PC-3 (cell line): ENCODE data around the gene ITGAL. TPM values are rescaled to one million over a fixed set of nuclear protein-coding genes. Genes with fewer than 3 reads are reported as not detected.
"Not testable (repeated sequence)": the region's sequence is repeated elsewhere in the genome, so short reads cannot be mapped to it uniquely, and the experiment has no call there.

Experiments used
- ATAC-seq: fragments of 200-7000 bp; cut with Tn5 transposase; 2 replicates; pipeline ENCODE4 v1.9.1; 2020; ENCODE audit warnings: mild to moderate bottlenecking, moderate library complexity
- BruUV-seq: library from RNA; stranded (reverse); fragments of 400-500 nt; replicated peaks from 2 replicates; lab custom pipeline; 2021; lab: Mats Ljungman, UMichigan
- CTCF ChIA-PET: fragments of 300-600 bp; sonication (Branson Sonifier 250); formaldehyde crosslinking; loops from one replicate; lab custom pipeline; 2022; ENCODE audit warnings: antibody characterized with exemption; lab: Charles Lee
- POLR2A ChIA-PET: fragments of 300-600 bp; sonication (Branson Sonifier 250); formaldehyde crosslinking; loops from one replicate; lab custom pipeline; 2022; ENCODE audit warnings: antibody characterized with exemption; ENCODE audit not compliant: unreplicated experiment; lab: Charles Lee
- DNase-seq: peaks from one replicate; pipeline ENCODE4 v3.0.0-alpha.2; 2015
- H2AFZ ChIP-seq: fragments of 300-600 bp; sonication (generic); 2 replicates; pipeline ENCODE4 v1.6.0; 2016; ENCODE audit warnings: antibody characterized with exemption, low read length
- H3F3A ChIP-seq: fragments of 300-600 bp; sonication (generic); one replicate; pipeline ENCODE4 v1.6.0; 2017; ENCODE audit warnings: antibody characterized with exemption, low read length, control low read depth, mild to moderate bottlenecking; ENCODE audit not compliant: unreplicated experiment
- H3K27ac ChIP-seq: fragments of 300-600 bp; sonication (generic); 2 replicates; pipeline ENCODE4 v1.5.1; 2016; ENCODE audit warnings: mild to moderate bottlenecking, low read length
- H3K27me3 ChIP-seq: fragments of 300-600 bp; sonication (generic); 2 replicates; pipeline ENCODE4 v1.6.1; 2016; ENCODE audit warnings: low read length, mixed read lengths
- H3K36me3 ChIP-seq: fragments of 300-600 bp; sonication (generic); 2 replicates; pipeline ENCODE4 v1.6.1; 2016; ENCODE audit warnings: low read depth, mixed run types, low read length, mixed read lengths
- H3K4me1 ChIP-seq: fragments of 300-600 bp; sonication (generic); 2 replicates; pipeline ENCODE4 v1.5.1; 2016; ENCODE audit warnings: low read length; ENCODE audit not compliant: insufficient read depth
- H3K4me2 ChIP-seq: fragments of 300-600 bp; sonication (generic); 2 replicates; pipeline ENCODE4 v1.6.0; 2016; ENCODE audit warnings: low read length
- H3K4me3 ChIP-seq: fragments of 300-600 bp; sonication (generic); 2 replicates; pipeline ENCODE4 v1.5.1; 2016; ENCODE audit warnings: mild to moderate bottlenecking, low read length, mixed read lengths
- H3K79me2 ChIP-seq: fragments of 300-600 bp; sonication (generic); 2 replicates; pipeline ENCODE4 v1.6.1; 2017; ENCODE audit warnings: low read length, mixed read lengths
- H3K9ac ChIP-seq: fragments of 300-600 bp; sonication (generic); 2 replicates; pipeline ENCODE4 v1.6.0; 2016; ENCODE audit warnings: mild to moderate bottlenecking, low read length
- H3K9me2 ChIP-seq: fragments of 300-600 bp; sonication (generic); replicated peaks from 2 replicates; pipeline ENCODE4 v1.6.1; 2016; ENCODE audit warnings: mixed run types, low read length, mixed read lengths
- H3K9me3 ChIP-seq: fragments of 300-600 bp; sonication (generic); 2 replicates; pipeline ENCODE4 v1.6.1; 2016; ENCODE audit warnings: low read length, mixed read lengths
- H4K20me1 ChIP-seq: fragments of 300-600 bp; sonication (generic); 2 replicates; pipeline ENCODE4 v1.6.1; 2016; ENCODE audit warnings: low read length, mixed read lengths
- CTCF ChIP-seq: fragments of 300-600 bp; sonication (generic); conservative IDR thresholded peaks from 2 replicates; pipeline ENCODE4 v1.5.1; 2017; ENCODE audit warnings: antibody characterized with exemption, low read depth, mild to moderate bottlenecking, low read length
- EZH2 ChIP-seq: fragments of 300-600 bp; sonication (generic); IDR thresholded peaks from one replicate; pipeline ENCODE4 v1.6.1; 2017; ENCODE audit warnings: antibody characterized with exemption, mild to moderate bottlenecking, low read length; ENCODE audit not compliant: unreplicated experiment
- EZH2phosphoT487 ChIP-seq: fragments of 300-600 bp; sonication (generic); IDR thresholded peaks from 2 replicates; pipeline ENCODE4 v1.6.1; 2018; ENCODE audit warnings: mild to moderate bottlenecking, antibody characterized with exemption, low read length, borderline replicate concordance
- intact Hi-C: fragments of 100-400 bp; cut with micrococcal nuclease; formaldehyde crosslinking; loops from 2 replicates; pipeline ENCODE4 v1.9.0; 2023
- total RNA-seq: library from RNA; depleted of rRNA; stranded (reverse); fragments of >200 nt; gene quantifications from 2 replicates; pipeline ENCODE4 v1.2.3, GENCODE V29; 2014

Gene ITGAL
- total RNA-seq, 1 experiment from 2014 or later = not detected

- Histone ChIP-seq H3K36me3 (no peaks in the 10 kb centered on the region), H3K4me1 (peaks cover 11% of the 10 kb centered on the region), H3K27me3 (no peaks in the 10 kb centered on the region), H3K9ac (no peak overlapping the region), H3K4me2 (no peak overlapping the region), H3K27ac (no peak overlapping the region), H3F3A (no peaks in the 10 kb centered on the region), H3K79me2 (peaks cover 15% of the 10 kb centered on the region), H3K9me2 (no peaks in the 10 kb centered on the region), H2AFZ (no peak overlapping the region), H3K4me3 (no peak overlapping the region), H4K20me1 (no peaks in the 10 kb centered on the region), H3K9me3 (no peaks in the 10 kb centered on the region)
- ChIA-PET POLR2A (no interaction called here), CTCF (no interaction called here)
- TF ChIP-seq CTCF (no peak), EZH2phosphoT487 (no peak), EZH2 (no peak)
- ATAC-seq (no peak), DNase-seq (no peak)
- no TSS peak for BruUV-seq
- intact Hi-C loops = no loop called here
Measured at GRCh38 chr16:30539000-30539964, 66.7 kb downstream of the ITGAL start.

DNA sequence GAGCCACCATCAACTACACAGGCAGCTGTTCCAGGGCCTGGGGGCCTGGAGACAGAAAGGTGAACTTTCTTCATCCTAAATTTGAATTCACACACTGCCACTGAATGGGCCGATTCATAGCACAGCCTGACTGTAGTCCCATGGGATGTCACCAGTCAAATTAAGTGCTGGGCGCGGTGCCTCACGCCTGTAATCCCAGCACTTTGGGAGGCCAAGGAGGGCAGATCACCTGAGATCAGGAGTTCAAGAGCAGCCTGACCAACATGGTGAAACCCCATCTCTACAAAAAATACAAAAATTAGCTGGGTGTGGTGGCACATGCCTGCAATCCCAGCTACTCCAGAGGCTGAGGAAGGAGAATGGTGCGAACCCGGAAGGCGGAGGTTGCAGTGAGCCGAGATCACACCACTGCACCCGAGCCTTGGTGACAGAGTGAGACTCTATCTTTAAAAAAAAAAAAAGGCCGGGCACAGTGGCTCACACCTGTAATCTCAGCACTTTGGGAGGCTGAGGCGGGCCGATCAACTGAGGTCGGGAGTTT, 67.5 kb downstream of the ITGAL start:
- DNase-seq, H3K9me2 ChIP-seq, H4K20me1 ChIP-seq, H3K27me3 ChIP-seq, POLR2A ChIA-PET, H3F3A ChIP-seq, CTCF ChIA-PET, H3K9ac ChIP-seq, H2AFZ ChIP-seq, H3K4me3 ChIP-seq, H3K9me3 ChIP-seq, H3K4me2 ChIP-seq, H3K27ac ChIP-seq, intact Hi-C loops, H3K36me3 ChIP-seq, BruUV-seq, ATAC-seq, H3K4me1 ChIP-seq: not testable (repeated sequence)
- H3K79me2 ChIP-seq = peaks cover 12% of the 10 kb centered on the region

DNA sequence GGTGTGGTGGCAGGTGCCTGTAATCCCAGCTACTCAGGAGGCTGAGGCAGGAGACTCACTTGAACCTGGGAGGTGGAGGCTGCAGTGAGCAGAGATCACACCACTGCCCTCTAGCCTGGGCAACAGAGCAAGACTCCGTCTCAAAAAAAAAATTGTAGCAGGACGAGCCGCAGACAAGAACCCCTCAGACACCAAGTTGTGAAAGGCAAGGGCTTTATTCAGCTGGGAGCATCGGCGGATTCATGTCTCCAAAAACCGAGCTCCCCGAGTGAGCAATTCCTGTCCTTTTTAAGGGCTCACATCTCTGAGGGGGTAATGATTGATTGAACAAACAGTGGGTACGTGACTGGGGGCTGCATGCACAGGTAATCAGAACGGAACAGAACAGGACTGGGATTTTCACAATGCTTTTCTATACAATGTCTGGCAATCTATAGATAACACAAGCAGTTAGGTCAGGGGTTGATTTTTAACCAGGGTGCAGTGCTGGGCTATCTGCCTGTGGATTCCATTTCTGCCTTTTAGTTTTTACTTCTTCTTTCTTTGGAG, 68.4 kb downstream of the ITGAL start:
- H3K79me2 ChIP-seq, H3K4me2 ChIP-seq, POLR2A ChIA-PET, intact Hi-C loops, H2AFZ ChIP-seq, H3K9ac ChIP-seq, DNase-seq, ATAC-seq, H3K4me1 ChIP-seq, CTCF ChIA-PET, H3K27ac ChIP-seq, H3K9me3 ChIP-seq, H3K27me3 ChIP-seq, H3K4me3 ChIP-seq, H4K20me1 ChIP-seq, H3F3A ChIP-seq, BruUV-seq, H3K9me2 ChIP-seq, H3K36me3 ChIP-seq: not testable (repeated sequence)
